ENCODE measurements around the gene PRKCA.

The PRKCA gene

DNA sequence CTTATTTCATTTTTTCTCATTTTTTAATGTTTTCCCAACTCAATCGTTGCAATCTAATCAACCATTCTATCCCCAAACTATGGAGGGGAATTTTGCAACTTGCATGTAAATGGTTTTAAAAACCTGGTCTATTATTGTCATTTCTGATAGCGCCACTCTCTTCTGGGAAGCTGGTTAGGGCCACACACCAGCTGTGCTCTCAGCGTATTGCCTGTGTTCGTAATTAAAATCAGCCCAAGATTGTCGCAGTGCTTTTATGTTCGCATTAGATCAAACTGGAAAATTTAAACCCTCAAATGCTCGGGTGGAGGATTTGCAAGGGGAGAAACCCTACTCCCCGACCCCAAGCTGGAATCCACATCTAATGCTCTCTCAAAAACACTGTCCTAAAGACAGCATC lies 409.0 kb downstream of the PRKCA start:
- TF ChIP-seq POLR2AphosphoS5 (IDR thresholded peaks at IDR 0.05; ENCODE audit: low read depth, low read length) (no peak), FOXP2 (optimal IDR thresholded peaks at IDR 0.05; ENCODE audit: borderline replicate concordance, extremely low read depth, extremely low read length, insufficient read depth) (no peak), TAF1 (IDR thresholded peaks at IDR 0.05; ENCODE audit: borderline replicate concordance, insufficient read depth, low read length) (no peak), REST (IDR thresholded peaks at IDR 0.05; ENCODE audit: insufficient read depth in 1 of 2, low read depth in 2 of 2, low read length in 2 of 2) (no peak), SIN3A (IDR thresholded peaks at IDR 0.05; ENCODE audit: borderline replicate concordance, insufficient read depth, low read length) (no peak)

DNA sequence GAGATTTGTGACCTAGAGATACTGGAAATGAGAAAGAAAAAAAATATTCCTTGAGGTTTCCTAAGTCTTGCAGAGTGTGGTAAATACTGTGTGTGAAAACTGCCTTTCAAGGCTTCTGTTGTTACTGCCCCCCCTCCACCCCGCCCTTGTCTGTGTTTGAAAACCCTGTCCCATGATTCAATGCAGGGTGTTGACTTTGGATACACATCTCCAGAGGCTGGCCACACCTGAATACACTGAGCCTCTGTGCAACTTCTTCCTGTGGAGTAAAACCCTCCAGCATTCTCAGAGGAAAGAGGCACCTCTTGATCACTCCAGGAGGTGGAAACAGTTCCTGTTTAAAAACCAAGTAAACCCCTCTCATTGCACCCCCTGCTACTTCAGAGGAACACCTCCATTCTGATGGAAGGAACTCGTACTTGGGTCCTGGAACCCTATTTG lies 409.5 kb downstream of the PRKCA start:
- no peak for TF ChIP-seq REST (IDR thresholded peaks at IDR 0.05; ENCODE audit: insufficient read depth in 1 of 2, low read depth in 2 of 2, low read length in 2 of 2)
- no peak for TF ChIP-seq POLR2AphosphoS5 (IDR thresholded peaks at IDR 0.05; ENCODE audit: low read depth, low read length)
- no peak for TF ChIP-seq FOXP2 (optimal IDR thresholded peaks at IDR 0.05; ENCODE audit: borderline replicate concordance, extremely low read depth, extremely low read length, insufficient read depth)
- TF ChIP-seq TAF1 (IDR thresholded peaks at IDR 0.05; ENCODE audit: borderline replicate concordance, insufficient read depth, low read length): no peak
- no peak for TF ChIP-seq SIN3A (IDR thresholded peaks at IDR 0.05; ENCODE audit: borderline replicate concordance, insufficient read depth, low read length)

- TF ChIP-seq TAF1 (IDR thresholded peaks at IDR 0.05; ENCODE audit: borderline replicate concordance, insufficient read depth, low read length): no peak
- TF ChIP-seq REST (IDR thresholded peaks at IDR 0.05; ENCODE audit: insufficient read depth in 1 of 2, low read depth in 2 of 2, low read length in 2 of 2): no peak
- TF ChIP-seq SIN3A (IDR thresholded peaks at IDR 0.05; ENCODE audit: borderline replicate concordance, insufficient read depth, low read length): no peak
- TF ChIP-seq POLR2AphosphoS5 (IDR thresholded peaks at IDR 0.05; ENCODE audit: low read depth, low read length): no peak
- TF ChIP-seq FOXP2 (optimal IDR thresholded peaks at IDR 0.05; ENCODE audit: borderline replicate concordance, extremely low read depth, extremely low read length, insufficient read depth): no peak
These were observed 410.0 kb downstream of the PRKCA start for GRCh38 chr17:66712453-66712852.

GRCh38 chr17:66713533-66714042 lies 411.2 kb downstream of the PRKCA start:
- TF ChIP-seq REST (IDR thresholded peaks at IDR 0.05; ENCODE audit: insufficient read depth in 1 of 2, low read depth in 2 of 2, low read length in 2 of 2) (no peak), FOXP2 (optimal IDR thresholded peaks at IDR 0.05; ENCODE audit: borderline replicate concordance, extremely low read depth, extremely low read length, insufficient read depth) (no peak), SIN3A (IDR thresholded peaks at IDR 0.05; ENCODE audit: borderline replicate concordance, insufficient read depth, low read length) (no peak), POLR2AphosphoS5 (IDR thresholded peaks at IDR 0.05; ENCODE audit: low read depth, low read length) (no peak), TAF1 (IDR thresholded peaks at IDR 0.05; ENCODE audit: borderline replicate concordance, insufficient read depth, low read length) (no peak)
